Kidney (tissue), 14 donors: Measurements from ENCODE around the gene ANAPC15. TPM values are rescaled to one million over a fixed set of nuclear protein-coding genes. Genes with fewer than 3 reads are reported as not detected.
A peak's percentile ranks its signal among the peaks of the same experiment; 100 is the strongest.

ENCODE experiments used
- DNase-seq, 5 donors: peaks; one replicate each; pipeline ENCODE4 v3.0.0-alpha.2; 2013 to 2020
- FAIRE-seq: peaks from 2 replicates; lab custom pipeline; 2012; peaks lifted over from hg19 to GRCh38; lab: Jason Lieb, UNC
- H3K27ac ChIP-seq, 2 donors: one replicate each; pipeline ENCODE4 v1.7.0; 2013; ENCODE audit warnings: low read depth in 2 of 2, low read length in 2 of 2, inconsistent platforms in 1 of 2
- H3K27me3 ChIP-seq: one replicate; pipeline ENCODE4 v1.7.1; 2013; ENCODE audit warnings: low read length, inconsistent platforms; ENCODE audit not compliant: control insufficient read depth, insufficient read depth
- H3K36me3 ChIP-seq, 3 donors: one replicate each; pipeline versions ENCODE4 v1.7.0 to v1.7.1; 2013; ENCODE audit warnings: low read length in 3 of 3, control low read depth in 1 of 3, inconsistent platforms in 1 of 3; ENCODE audit not compliant: insufficient read depth in 3 of 3, control insufficient read depth in 2 of 3
- H3K4me1 ChIP-seq, 3 donors: one replicate each; pipeline versions ENCODE4 v1.7.0 to v1.7.1; 2013; ENCODE audit warnings: low read length in 3 of 3, inconsistent platforms in 1 of 3, low read depth in 1 of 3; ENCODE audit not compliant: control insufficient read depth in 2 of 3, insufficient read depth in 2 of 3
- H3K4me3 ChIP-seq, 3 donors: one replicate each; pipeline versions ENCODE4 v1.7.0 to v1.8.1; 2013; ENCODE audit warnings: low read length in 3 of 3, control low read depth in 1 of 3, inconsistent platforms in 1 of 3
- H3K9ac ChIP-seq, 3 donors: one replicate each; pipeline versions ENCODE4 v1.7.0 to v1.7.1; 2013; ENCODE audit warnings: low read length in 3 of 3, control low read depth in 1 of 3, inconsistent platforms in 1 of 3
- H3K9me3 ChIP-seq, 3 donors: one replicate each; pipeline versions ENCODE4 v1.7.0 to v1.7.1; 2013; ENCODE audit warnings: low read length in 3 of 3, control low read depth in 1 of 3, inconsistent platforms in 1 of 3; ENCODE audit not compliant: control insufficient read depth in 2 of 3, insufficient read depth in 1 of 3
- intact Hi-C: fragments of 100-400 bp; cut with DNase I; formaldehyde crosslinking; loops from one replicate; pipeline ENCODE4 v1.11.1; 2022
- polyA plus RNA-seq: library from polyadenylated mRNA; stranded (reverse); fragments of 350-450 nt; fragmentation: Illumina TruSeq; extraction: RNeasy Lipid Tissue Mini Kit (QIAGEN cat#74804); gene quantifications from one replicate; pipeline ENCODE4 v1.2.3, GENCODE V29; 2014; ENCODE audit warnings: low read depth, low replicate concordance; ENCODE audit not compliant: insufficient read depth
- total RNA-seq: library from RNA; stranded (reverse); fragmentation: NEBNext Ultra II Directional; extraction: Animal tissue kit (Norgen Biotek cat#: 25700); gene quantifications from one replicate; pipeline ENCODE4 v1.2.1, GENCODE V29; 2021
- TF ChIP-seq, protein P1 (sequence below): IDR thresholded peaks from 3 replicates; pipeline ENCODE4 v1.5.1; 2012; ENCODE audit warnings: mild to moderate bottlenecking, moderate library complexity, borderline replicate concordance; ENCODE audit not compliant: insufficient read depth; ENCODE audit errors: extremely low read depth
- donor health status: control.
- donor health status: control.
- donor health status: control.
- donor health status: control.
- donor health status: control.
- donor health status: DM: yes; HTN: yes; CAD: no.
- donor health status: Normal renal cell carcinoma (clear cell type).

The ANAPC15 gene
- total and polyA plus RNA-seq, 2 donors from 2014 or later, result 30.0 to 79.8 TPM

DNA sequence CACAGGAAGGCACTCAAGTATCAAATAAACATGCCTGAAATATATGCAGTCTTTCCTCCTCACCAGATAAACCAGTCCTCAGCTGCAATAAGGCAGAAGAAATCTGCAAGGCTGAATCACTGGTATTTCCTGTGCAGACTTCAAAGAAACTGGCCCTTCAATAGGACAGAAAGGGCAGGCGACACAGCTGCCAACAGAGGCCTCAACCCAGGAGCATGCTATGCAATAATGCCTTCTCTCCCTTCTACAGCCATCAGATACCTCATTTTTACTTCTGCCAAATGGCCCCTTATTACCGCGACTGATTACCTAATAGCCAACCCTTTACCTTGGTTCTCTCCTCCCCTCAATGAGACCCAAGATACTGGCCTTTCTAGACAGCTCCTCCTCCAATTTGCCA is 40.1 kb downstream of the ANAPC15 start:
- DNase-seq, result peak in 1 of 5 donors; percentile 40

DNA sequence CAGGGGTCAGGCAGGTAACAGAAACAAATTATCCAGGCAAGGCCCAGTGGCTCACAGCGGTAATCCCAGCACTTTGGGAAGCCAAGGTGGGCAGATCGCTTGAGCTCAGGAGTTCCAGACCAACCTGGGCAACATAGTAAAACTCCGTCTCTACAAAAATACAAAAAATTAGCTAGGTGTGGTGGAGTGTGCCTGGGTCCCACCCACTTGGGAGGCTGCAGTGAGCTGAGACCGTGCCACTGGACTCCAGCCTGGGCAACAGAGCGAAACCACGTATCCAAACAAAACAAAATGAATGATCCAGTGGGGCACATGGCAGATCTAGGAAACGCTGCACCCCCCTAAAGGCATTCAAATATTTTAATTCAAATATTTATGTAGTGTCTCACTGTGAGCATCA is 42.0 kb downstream of the ANAPC15 start:
- TF ChIP-seq, protein P1, sequence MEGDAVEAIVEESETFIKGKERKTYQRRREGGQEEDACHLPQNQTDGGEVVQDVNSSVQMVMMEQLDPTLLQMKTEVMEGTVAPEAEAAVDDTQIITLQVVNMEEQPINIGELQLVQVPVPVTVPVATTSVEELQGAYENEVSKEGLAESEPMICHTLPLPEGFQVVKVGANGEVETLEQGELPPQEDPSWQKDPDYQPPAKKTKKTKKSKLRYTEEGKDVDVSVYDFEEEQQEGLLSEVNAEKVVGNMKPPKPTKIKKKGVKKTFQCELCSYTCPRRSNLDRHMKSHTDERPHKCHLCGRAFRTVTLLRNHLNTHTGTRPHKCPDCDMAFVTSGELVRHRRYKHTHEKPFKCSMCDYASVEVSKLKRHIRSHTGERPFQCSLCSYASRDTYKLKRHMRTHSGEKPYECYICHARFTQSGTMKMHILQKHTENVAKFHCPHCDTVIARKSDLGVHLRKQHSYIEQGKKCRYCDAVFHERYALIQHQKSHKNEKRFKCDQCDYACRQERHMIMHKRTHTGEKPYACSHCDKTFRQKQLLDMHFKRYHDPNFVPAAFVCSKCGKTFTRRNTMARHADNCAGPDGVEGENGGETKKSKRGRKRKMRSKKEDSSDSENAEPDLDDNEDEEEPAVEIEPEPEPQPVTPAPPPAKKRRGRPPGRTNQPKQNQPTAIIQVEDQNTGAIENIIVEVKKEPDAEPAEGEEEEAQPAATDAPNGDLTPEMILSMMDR, result no peak
- Histone ChIP-seq H3K9ac (peak overlapping the region in 1 of 3 donors; percentile 36), H3K4me3 (peak overlapping the region in 1 of 3 donors; percentile 18), H3K27ac (peak overlapping the region; percentile 54 to 78), H3K36me3 (no peaks in the 10 kb centered on the region), H3K4me1 (peaks cover 0 to 33% (median 20%) of the 10 kb centered on the region in 3 donors), H3K27me3 (no peaks in the 10 kb centered on the region), H3K9me3 (no peaks in the 10 kb centered on the region)
- FAIRE-seq, result no peak
- DNase-seq, result peak in 2 of 5 donors; percentile 18 to 27
- intact Hi-C loops, result no loop called here

More for the DNA sequence above, 40.1 kb downstream of the ANAPC15 start:
- no peaks in the 10 kb centered on the region for H3K27me3 ChIP-seq
- intact Hi-C loops, result no loop called here
- TF ChIP-seq, protein P1, result no peak
- no peak for FAIRE-seq
- no peak overlapping the region for H3K27ac ChIP-seq
- H3K4me1 ChIP-seq, result peaks cover 0 to 27% (median 20%) of the 10 kb centered on the region in 3 donors
- peak overlapping the region in 1 of 3 donors; percentile 31 for H3K9ac ChIP-seq
- H3K36me3 ChIP-seq, result no peaks in the 10 kb centered on the region
- no peaks in the 10 kb centered on the region for H3K9me3 ChIP-seq
- H3K4me3 ChIP-seq, result no peak overlapping the region

DNA sequence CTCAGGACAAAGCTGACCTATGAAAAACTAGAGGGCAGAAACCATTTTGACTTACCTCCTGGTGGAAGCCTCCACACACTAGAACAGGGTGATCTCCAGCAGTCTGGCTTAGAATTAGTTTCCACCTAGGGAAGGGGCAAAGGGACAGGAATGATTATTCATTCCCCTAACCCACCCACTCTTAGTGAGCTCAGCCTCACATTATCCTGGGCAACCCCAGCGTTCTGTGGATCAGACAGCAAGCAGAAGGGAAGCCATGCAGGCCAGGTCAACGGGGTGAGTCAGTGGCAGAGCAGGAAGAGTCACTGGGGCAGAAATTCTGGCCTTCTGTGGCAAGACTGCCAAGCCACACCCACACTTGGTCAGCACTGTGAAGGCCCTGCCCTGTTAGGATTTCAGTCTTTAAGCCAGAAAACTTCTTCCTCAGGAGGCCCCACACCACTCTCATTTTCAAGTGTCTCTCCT is 42.7 kb downstream of the ANAPC15 start:
- H3K9ac ChIP-seq, result peak overlapping the region in 1 of 3 donors; percentile 36
- intact Hi-C loops, result no loop called here
- FAIRE-seq (no peak), DNase-seq (peak in 4 of 5 donors; percentile 15 to 93 (median 30))
- H3K27me3 ChIP-seq, result no peaks in the 10 kb centered on the region
- TF ChIP-seq, protein P1, result no peak
- H3K4me1 ChIP-seq, result peaks cover 0 to 33% (median 20%) of the 10 kb centered on the region in 3 donors
- no peaks in the 10 kb centered on the region for H3K36me3 ChIP-seq
- H3K9me3 ChIP-seq, result no peaks in the 10 kb centered on the region
- H3K4me3 ChIP-seq, result peak overlapping the region in 1 of 3 donors; percentile 18
- peak overlapping the region; percentile 69 to 78 for H3K27ac ChIP-seq

DNA sequence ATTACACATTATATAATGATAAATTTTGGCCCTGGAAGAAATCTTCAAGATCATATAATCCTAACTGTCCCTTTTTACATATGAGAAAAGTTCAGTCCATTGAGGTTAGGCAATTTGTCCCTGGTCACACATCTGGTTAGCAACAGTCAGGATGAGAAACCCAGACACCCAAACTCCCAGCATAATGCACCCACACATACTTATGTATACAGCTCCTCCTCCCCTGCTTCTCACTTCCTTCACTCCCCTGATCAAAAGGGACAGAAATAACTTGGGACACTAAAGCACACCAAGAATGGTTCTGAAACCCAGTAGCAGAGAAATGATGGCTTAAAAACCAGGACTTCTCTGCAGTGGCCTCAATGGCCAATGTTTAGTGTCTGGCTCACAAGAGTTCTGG is 43.3 kb downstream of the ANAPC15 start:
- Histone ChIP-seq H3K4me1 (peaks cover 0 to 33% (median 20%) of the 10 kb centered on the region in 3 donors), H3K9me3 (no peaks in the 10 kb centered on the region), H3K36me3 (no peaks in the 10 kb centered on the region), H3K27ac (peak overlapping the region; percentile 69 to 78), H3K4me3 (no peak overlapping the region), H3K9ac (peak overlapping the region in 1 of 3 donors; percentile 26), H3K27me3 (no peaks in the 10 kb centered on the region)
- DNase-seq (no peak), FAIRE-seq (no peak)
- intact Hi-C loops, result no loop called here
- TF ChIP-seq, protein P1, result no peak
